SKM-1 (cell line): ENCODE measurements around the gene SPEG.

ENCODE experiments used
- DNase-seq: peaks from one replicate; lab custom pipeline; 2025; ENCODE audit not compliant: unreplicated experiment; lab: John Stamatoyannopoulos, UW

SPEG gene

GRCh38 chr2:219459460-219460311 is 25.0 kb downstream of the SPEG start:
- DNase-seq = no peak

- DNase-seq = no peak
Measured at GRCh38 chr2:219460424-219460926, 25.8 kb downstream of the SPEG start.

- no peak for DNase-seq
Measured at GRCh38 chr2:219461047-219461514, 26.4 kb downstream of the SPEG start.

- no peak for DNase-seq
Measured at GRCh38 chr2:219461669-219462068, 27.0 kb downstream of the SPEG start.

GRCh38 chr2:219462349-219462748 is 27.7 kb downstream of the SPEG start:
- DNase-seq = no peak

GRCh38 chr2:219464286-219465032 is 29.8 kb downstream of the SPEG start:
- DNase-seq = no peak

- DNase-seq = no peak
Measured at GRCh38 chr2:219465659-219466561, 31.3 kb downstream of the SPEG start.

GRCh38 chr2:219466816-219467735 is 32.4 kb downstream of the SPEG start:
- DNase-seq = no peak

GRCh38 chr2:219467736-219468075 is 33.1 kb downstream of the SPEG start:
- DNase-seq = no peak

- no peak for DNase-seq
Measured at GRCh38 chr2:219468410-219469185, 34.0 kb downstream of the SPEG start.

- no peak for DNase-seq
Measured at GRCh38 chr2:219469186-219469724, 34.6 kb downstream of the SPEG start.

- DNase-seq = no peak
Measured at GRCh38 chr2:219470429-219470828, 35.8 kb downstream of the SPEG start.

GRCh38 chr2:219471476-219472371 is 37.1 kb downstream of the SPEG start:
- no peak for DNase-seq

GRCh38 chr2:219472629-219473187 is 38.1 kb downstream of the SPEG start:
- DNase-seq = no peak

GRCh38 chr2:219473511-219473910 is 38.9 kb downstream of the SPEG start:
- DNase-seq = no peak

GRCh38 chr2:219474285-219475060 is 39.8 kb downstream of the SPEG start:
- DNase-seq = no peak

- DNase-seq = no peak
Measured at GRCh38 chr2:219475278-219475677, 40.6 kb downstream of the SPEG start.
